Prostate gland (tissue), 2 donors: Measurements from ENCODE around the gene VEGFB.

Source experiments
- CTCF ChIP-seq, 4 experiments: fragments of 200-600 bp in 2 of 4; fragments of 450-650 bp in 2 of 4; sonication (generic) in 2 of 4; IDR thresholded peaks; 1 replicate in 3 of 4; 2 replicates in 1 of 4; pipeline ENCODE4 v1.5.1; 2016 to 2019; ENCODE audit warnings: antibody characterized with exemption in 4 of 4, mild to moderate bottlenecking in 2 of 4, moderate library complexity in 2 of 4
- POLR2A ChIP-seq: fragments of 450-650 bp; IDR thresholded peaks from one replicate; pipeline ENCODE4 v1.6.1; 2016; ENCODE audit warnings: antibody characterized with exemption, mild to moderate bottlenecking

GRCh38 chr11:64226507-64227051 is 7.8 kb upstream of the VEGFB start:
- no peak for TF ChIP-seq CTCF (IDR thresholded peaks at IDR 0.05)
- no peak for TF ChIP-seq POLR2A
